ENCODE data around the gene PLA2G4A.

The PLA2G4A gene

DNA sequence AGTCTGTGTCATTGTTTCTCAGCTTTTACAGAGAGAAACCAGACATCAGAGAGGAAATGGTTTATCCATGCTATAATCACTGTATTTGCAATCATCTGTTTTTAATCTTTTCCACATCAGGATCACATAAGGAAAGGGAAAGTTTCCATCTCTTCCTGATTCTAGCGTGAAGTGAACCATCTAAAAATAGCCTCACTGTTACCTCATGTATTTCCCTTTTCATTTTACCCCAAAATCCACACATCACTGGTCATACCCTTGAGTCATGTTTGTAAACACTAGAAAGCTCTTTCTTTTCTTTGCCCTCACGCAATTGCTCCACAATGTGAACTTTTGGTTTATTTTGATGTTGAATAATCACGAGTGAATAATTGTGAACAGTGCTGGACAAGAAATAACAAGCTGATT, 146.0 kb downstream of the PLA2G4A start:
- no peak for TF ChIP-seq GATA1 (IDR thresholded peaks at IDR 0.05; ENCODE audit: low read depth, low read length)
- no peak for TF ChIP-seq POLR2A (IDR thresholded peaks at IDR 0.05; ENCODE audit: low read length)
- DNase-seq: no peak

DNA sequence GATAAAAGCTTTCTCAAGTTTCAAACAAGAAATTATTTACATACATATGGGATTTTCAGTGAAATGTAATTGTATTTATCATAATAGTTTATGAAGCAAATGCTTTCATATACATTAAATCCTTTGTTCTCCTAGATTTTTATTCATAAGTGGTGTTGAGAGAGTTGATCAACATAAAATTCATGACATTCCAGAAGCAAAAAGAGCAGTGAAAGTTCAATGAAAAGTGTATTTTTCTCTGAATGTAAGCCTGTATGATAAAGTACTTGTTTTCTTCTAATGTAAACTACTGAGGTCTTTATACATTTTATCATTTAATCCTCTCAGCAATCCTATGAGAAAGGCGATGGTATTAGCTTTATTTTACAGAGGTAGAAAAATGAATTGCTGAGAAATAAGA, 146.5 kb downstream of the PLA2G4A start:
- DNase-seq: no peak
- TF ChIP-seq POLR2A (IDR thresholded peaks at IDR 0.05; ENCODE audit: low read length): no peak

DNA sequence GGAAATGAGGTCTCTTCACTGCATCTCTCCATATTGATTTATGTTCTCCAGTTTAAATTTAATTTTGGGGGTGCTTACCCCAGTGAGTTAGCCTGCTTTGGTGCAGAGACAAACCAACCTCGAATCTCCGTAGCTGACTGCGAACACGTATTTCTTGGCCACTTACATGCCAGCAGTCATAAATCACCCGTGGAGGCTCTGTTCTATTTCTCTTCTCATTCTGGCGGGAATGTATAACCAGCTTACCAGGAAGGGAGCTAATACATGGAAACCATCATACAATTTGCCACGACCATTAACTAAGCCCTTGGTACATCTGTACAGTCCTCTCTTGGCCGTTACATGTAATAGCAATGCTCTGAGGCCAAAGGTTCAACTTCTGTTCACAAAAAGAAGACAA, 148.0 kb downstream of the PLA2G4A start:
- no peak for DNase-seq
- TF ChIP-seq GATA1 (IDR thresholded peaks at IDR 0.05; ENCODE audit: low read depth, low read length): no peak
- TF ChIP-seq POLR2A (IDR thresholded peaks at IDR 0.05; ENCODE audit: low read length): no peak

DNA sequence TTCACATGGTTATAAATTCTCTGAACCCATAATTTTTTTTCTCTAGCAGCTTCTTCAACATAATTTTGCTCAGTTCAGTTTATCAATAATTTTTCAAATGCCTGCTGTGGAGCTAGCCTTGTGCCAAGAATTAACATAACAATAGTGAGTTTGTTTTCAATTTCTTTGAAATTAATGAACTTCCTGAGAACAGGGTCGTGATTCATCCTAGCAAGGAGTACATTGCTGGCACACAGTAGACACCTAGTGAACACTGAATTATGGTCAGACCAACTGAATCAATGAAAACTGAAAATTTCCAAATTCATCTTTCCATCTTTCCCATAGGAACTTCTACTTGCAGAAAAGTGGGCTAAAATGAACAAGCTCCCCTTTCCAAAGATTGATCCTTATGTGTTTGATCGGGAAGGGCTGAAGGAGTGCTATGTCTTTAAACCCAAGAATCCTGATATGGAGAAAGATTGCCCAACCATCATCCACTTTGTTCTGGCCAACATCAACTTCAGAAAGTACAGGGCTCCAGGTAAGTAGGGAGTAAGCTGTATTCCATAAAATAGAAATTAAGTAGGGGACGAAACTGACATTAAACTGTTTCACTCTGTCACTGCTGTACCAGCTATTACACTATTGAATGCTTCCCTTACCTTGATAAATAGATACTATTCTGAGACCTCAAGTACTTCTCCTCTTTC, 148.7 kb downstream of the PLA2G4A start:
- DNase-seq: no peak
- TF ChIP-seq POLR2A (IDR thresholded peaks at IDR 0.05; ENCODE audit: low read length) (no peak), GATA1 (IDR thresholded peaks at IDR 0.05; ENCODE audit: low read depth, low read length) (no peak)

- no peak for TF ChIP-seq POLR2A (IDR thresholded peaks at IDR 0.05; ENCODE audit: low read length)
- no peak for TF ChIP-seq GATA1 (IDR thresholded peaks at IDR 0.05; ENCODE audit: low read depth, low read length)
- DNase-seq: no peak
Observed at GRCh38 chr1:186978596-186979556, 150.1 kb downstream of the PLA2G4A start.

- DNase-seq: no peak
- no peak for TF ChIP-seq POLR2A (IDR thresholded peaks at IDR 0.05; ENCODE audit: low read length)
- no peak for TF ChIP-seq GATA1 (IDR thresholded peaks at IDR 0.05; ENCODE audit: low read depth, low read length)
Observed at GRCh38 chr1:186980400-186980799, 151.7 kb downstream of the PLA2G4A start.

GRCh38 chr1:186982116-186982515, 153.4 kb downstream of the PLA2G4A start:
- TF ChIP-seq GATA1 (IDR thresholded peaks at IDR 0.05; ENCODE audit: low read depth, low read length): no peak
- TF ChIP-seq POLR2A (IDR thresholded peaks at IDR 0.05; ENCODE audit: low read length): no peak
- DNase-seq: no peak

GRCh38 chr1:186983327-186983726, 154.6 kb downstream of the PLA2G4A start:
- TF ChIP-seq POLR2A (IDR thresholded peaks at IDR 0.05; ENCODE audit: low read length): no peak
- no peak for TF ChIP-seq GATA1 (IDR thresholded peaks at IDR 0.05; ENCODE audit: low read depth, low read length)
- DNase-seq: peak; percentile 55 to 57

GRCh38 chr1:186984959-186985358, 156.2 kb downstream of the PLA2G4A start:
- no peak for TF ChIP-seq POLR2A (IDR thresholded peaks at IDR 0.05; ENCODE audit: low read length)
- TF ChIP-seq GATA1 (IDR thresholded peaks at IDR 0.05; ENCODE audit: low read depth, low read length): no peak

GRCh38 chr1:186985889-186986491, 157.2 kb downstream of the PLA2G4A start:
- TF ChIP-seq POLR2A (IDR thresholded peaks at IDR 0.05; ENCODE audit: low read length) (no peak), GATA1 (IDR thresholded peaks at IDR 0.05; ENCODE audit: low read depth, low read length) (no peak)
- DNase-seq: peak; percentile 60 to 73

More at GRCh38 chr1:186984959-186985358, 156.2 kb downstream of the PLA2G4A start:
- no peak for DNase-seq

DNA sequence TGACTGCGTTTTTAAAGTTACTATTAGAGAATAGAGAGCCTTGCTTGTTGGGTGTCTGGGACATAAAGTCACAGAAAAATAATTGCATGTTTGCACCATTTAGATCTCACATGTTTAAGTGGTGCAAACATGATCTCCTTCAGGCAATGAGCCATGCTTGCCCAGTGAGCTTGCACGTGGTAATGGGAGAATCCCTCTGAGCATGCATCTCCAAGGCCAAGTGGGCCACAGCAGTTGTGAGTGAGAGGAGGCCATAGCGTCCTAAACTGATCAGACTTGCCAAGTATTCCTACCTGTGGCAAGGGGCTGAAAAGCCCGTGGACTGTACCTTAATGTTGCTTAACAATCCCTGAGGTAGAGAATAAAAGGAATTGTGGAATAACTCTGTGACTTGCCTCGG, 158.3 kb downstream of the PLA2G4A start:
- TF ChIP-seq POLR2A (IDR thresholded peaks at IDR 0.05; ENCODE audit: low read length) (no peak), GATA1 (IDR thresholded peaks at IDR 0.05; ENCODE audit: low read depth, low read length) (no peak)
- no peak for DNase-seq

GRCh38 chr1:186987769-186988168, 159.0 kb downstream of the PLA2G4A start:
- DNase-seq: no peak

DNA sequence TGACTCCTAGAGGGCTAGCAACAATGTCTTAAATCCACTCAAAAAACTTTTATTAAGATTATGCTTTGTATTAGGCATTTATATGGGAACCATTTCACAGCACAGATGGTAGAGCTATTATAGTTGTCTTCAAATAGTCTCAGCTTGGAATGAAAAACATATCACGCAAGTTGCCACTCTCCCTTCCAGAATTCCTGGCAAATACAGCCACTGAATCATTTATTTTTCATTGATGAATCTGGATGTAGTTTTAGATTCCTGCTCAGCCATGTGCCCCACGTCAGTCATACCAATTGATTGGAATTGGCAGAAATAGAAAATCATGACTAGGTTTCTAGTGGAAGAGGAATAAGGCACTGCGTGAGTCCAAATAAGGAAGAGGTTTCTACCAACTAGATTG, 165.2 kb downstream of the PLA2G4A start:
- TF ChIP-seq POLR2A (IDR thresholded peaks at IDR 0.05; ENCODE audit: low read length): no peak
- no peak for TF ChIP-seq GATA1 (IDR thresholded peaks at IDR 0.05; ENCODE audit: low read depth, low read length)
- DNase-seq: no peak

More at GRCh38 chr1:186987769-186988168, 159.0 kb downstream of the PLA2G4A start:
- TF ChIP-seq POLR2A (IDR thresholded peaks at IDR 0.05; ENCODE audit: low read length) (no peak), GATA1 (IDR thresholded peaks at IDR 0.05; ENCODE audit: low read depth, low read length) (no peak)

DNA sequence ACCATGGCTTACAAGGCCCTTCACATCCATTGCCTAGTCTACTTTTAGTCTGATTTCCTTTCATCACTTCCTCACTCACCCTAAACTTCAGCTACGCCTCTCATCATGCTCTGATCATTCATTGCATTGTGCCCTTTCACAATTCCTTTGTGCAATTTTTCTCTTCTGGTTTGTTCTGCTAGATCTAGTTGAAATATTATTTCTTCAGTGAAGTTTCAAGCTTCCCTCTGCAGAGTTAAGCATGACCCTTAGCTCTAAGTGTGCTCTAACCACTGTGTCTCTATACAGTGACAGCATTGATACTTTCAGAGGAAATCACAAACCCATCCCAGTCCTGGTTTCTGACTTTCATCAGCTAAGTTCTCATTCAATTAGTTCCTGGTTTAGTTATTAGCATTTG, 166.1 kb downstream of the PLA2G4A start:
- no peak for DNase-seq

More for the DNA sequence above, 166.1 kb downstream of the PLA2G4A start:
- TF ChIP-seq POLR2A (IDR thresholded peaks at IDR 0.05; ENCODE audit: low read length): no peak
- TF ChIP-seq GATA1 (IDR thresholded peaks at IDR 0.05; ENCODE audit: low read depth, low read length): no peak

Measured in erythroblast (primary cell).